SU-DHL-6 (cell line): Measurements from ENCODE around the gene GTF3C2.

ENCODE experiments used
- H2AFZ ChIP-seq: fragments of 200-600 bp; sonication (generic); 2 replicates; pipeline ENCODE4 v1.6.1; 2014; ENCODE audit warnings: low read depth, mild to moderate bottlenecking, moderate library complexity, mixed read lengths, antibody characterized with exemption, low read length; ENCODE audit not compliant: severe bottlenecking
- H3F3A ChIP-seq: fragments of 200-600 bp; shearing (Covaris generic); 2 replicates; pipeline ENCODE4 v1.6.0; 2016; ENCODE audit warnings: antibody characterized with exemption, mild to moderate bottlenecking; ENCODE audit not compliant: insufficient read depth
- H3K27ac ChIP-seq: fragments of 200-600 bp; sonication (generic); 2 replicates; pipeline ENCODE4 v1.5.1; 2016; ENCODE audit warnings: low read depth, mild to moderate bottlenecking, low read length, moderate library complexity, mixed read lengths
- H3K27me3 ChIP-seq: fragments of 200-600 bp; sonication (generic), shearing (Covaris generic); 2 replicates; pipeline ENCODE4 v1.6.0; 2014; ENCODE audit warnings: mild to moderate bottlenecking, low read length
- H3K36me3 ChIP-seq: fragments of 200-600 bp; sonication (generic); 2 replicates; pipeline ENCODE4 v1.6.1; 2014; ENCODE audit warnings: mild to moderate bottlenecking, low read length, mixed read lengths
- H3K4me2 ChIP-seq: fragments of 300-600, 200-600 bp; shearing (Covaris generic), sonication (generic); 2 replicates; pipeline ENCODE4 v1.6.0; 2014; ENCODE audit warnings: low read length, low read depth, mild to moderate bottlenecking; ENCODE audit not compliant: poor library complexity, severe bottlenecking
- H3K4me3 ChIP-seq: fragments of 200-600 bp; sonication (generic); 2 replicates; pipeline ENCODE4 v1.5.1; 2014; ENCODE audit warnings: antibody characterized with exemption, low read length, mild to moderate bottlenecking, mixed read lengths; ENCODE audit not compliant: insufficient read depth, poor library complexity, severe bottlenecking
- H3K79me2 ChIP-seq: fragments of 200-600 bp; sonication (generic); 2 replicates; pipeline ENCODE4 v1.6.1; 2014; ENCODE audit warnings: mild to moderate bottlenecking, low read length, moderate library complexity; ENCODE audit not compliant: insufficient read depth
- H3K9ac ChIP-seq: fragments of 200-600 bp; sonication (generic); 2 replicates; pipeline ENCODE4 v1.7.0; 2014; ENCODE audit warnings: mild to moderate bottlenecking, low read length
- H3K9me2 ChIP-seq: fragments of 200-600 bp; sonication (generic); replicated peaks from 2 replicates; pipeline ENCODE4 v1.6.1; 2014; ENCODE audit warnings: low read length; ENCODE audit not compliant: insufficient read depth
- H3K9me3 ChIP-seq: fragments of 200-600 bp; sonication (generic); 2 replicates; pipeline ENCODE4 v1.6.1; 2014; ENCODE audit warnings: low read length, mixed read lengths; ENCODE audit not compliant: insufficient read depth
- H4K20me1 ChIP-seq: fragments of 200-600 bp; sonication (generic); 2 replicates; pipeline ENCODE4 v1.6.1; 2014; ENCODE audit warnings: low read depth, mild to moderate bottlenecking, antibody characterized with exemption, low read length, moderate library complexity, mixed read lengths
- CTCF ChIP-seq: fragments of 200-600 bp; sonication (generic); IDR thresholded peaks from one replicate; pipeline ENCODE4 v1.5.1; 2017; ENCODE audit warnings: antibody characterized with exemption, mild to moderate bottlenecking, low read length, moderate library complexity; ENCODE audit not compliant: insufficient read depth, poor library complexity, severe bottlenecking
- EZH2phosphoT487 ChIP-seq: fragments of 200-600 bp; sonication (generic), shearing (Covaris generic); conservative IDR thresholded peaks from 2 replicates; pipeline ENCODE4 v1.6.1; 2018; ENCODE audit warnings: mild to moderate bottlenecking, antibody characterized with exemption, low read length, moderate library complexity, mixed read lengths

GTF3C2 gene

GRCh38 chr2:27280826-27281225 is 75.7 kb downstream of the GTF3C2 start:
- TF ChIP-seq CTCF (no peak), EZH2phosphoT487 (no peak)
- no peaks in the 10 kb centered on the region for H3K9me3 ChIP-seq
- H2AFZ ChIP-seq: no peak overlapping the region
- H3K79me2 ChIP-seq: no peaks in the 10 kb centered on the region
- no peak overlapping the region for H3K4me3 ChIP-seq
- no peaks in the 10 kb centered on the region for H3K36me3 ChIP-seq
- H4K20me1 ChIP-seq: no peaks in the 10 kb centered on the region
- no peaks in the 10 kb centered on the region for H3K9me2 ChIP-seq
- no peak overlapping the region for H3K27ac ChIP-seq
- no peak overlapping the region for H3K9ac ChIP-seq
- no peaks in the 10 kb centered on the region for H3F3A ChIP-seq
- H3K27me3 ChIP-seq: no peaks in the 10 kb centered on the region
- no peak overlapping the region for H3K4me2 ChIP-seq

GRCh38 chr2:27278010-27278409 is 78.6 kb downstream of the GTF3C2 start:
- Histone ChIP-seq H3K9ac (no peak overlapping the region), H2AFZ (no peak overlapping the region), H3K4me3 (no peak overlapping the region), H4K20me1 (no peaks in the 10 kb centered on the region), H3K27ac (no peak overlapping the region), H3K9me2 (no peaks in the 10 kb centered on the region), H3K9me3 (no peaks in the 10 kb centered on the region), H3K4me2 (no peak overlapping the region), H3K79me2 (no peaks in the 10 kb centered on the region), H3F3A (no peaks in the 10 kb centered on the region), H3K36me3 (no peaks in the 10 kb centered on the region), H3K27me3 (no peaks in the 10 kb centered on the region)
- TF ChIP-seq EZH2phosphoT487 (no peak), CTCF (no peak)
